OCI-LY7 (cell line): ENCODE results near the gene CGNL1. TPM values are rescaled to one million over a fixed set of nuclear protein-coding genes. Genes with fewer than 3 reads are reported as not detected.

Experiments used
- BruUV-seq: library from RNA; stranded (reverse); fragments of 400-500 nt; replicated peaks from 2 replicates; lab custom pipeline; 2021; lab: Mats Ljungman, UMichigan
- CTCF ChIA-PET: fragments of 300-600 bp; sonication (Branson Sonifier 250); formaldehyde crosslinking; loops from one replicate; lab custom pipeline; 2022; ENCODE audit warnings: antibody characterized with exemption; ENCODE audit not compliant: unreplicated experiment; lab: Charles Lee
- POLR2A ChIA-PET: fragments of 300-600 bp; sonication (Branson Sonifier 250); formaldehyde crosslinking; loops from one replicate; lab custom pipeline; 2022; ENCODE audit warnings: antibody characterized with exemption; lab: Charles Lee
- DNase-seq: peaks from one replicate; pipeline ENCODE4 v3.0.0-alpha.2; 2015; ENCODE audit warnings: low spot score
- H2AFZ ChIP-seq: fragments of 200-600 bp; sonication (generic), shearing (Covaris generic); 2 replicates; pipeline ENCODE4 v1.6.1; 2014; ENCODE audit warnings: mild to moderate bottlenecking, antibody characterized with exemption, low read length, moderate library complexity
- H3K27ac ChIP-seq: fragments of 200-600 bp; sonication (generic); 2 replicates; pipeline ENCODE4 v1.5.1; 2014; ENCODE audit warnings: mixed run types, low read depth, mild to moderate bottlenecking, moderate library complexity, low read length, inconsistent platforms; ENCODE audit not compliant: poor library complexity, severe bottlenecking
- H3K36me3 ChIP-seq: fragments of 200-600 bp; sonication (generic); 2 replicates; pipeline ENCODE4 v1.6.1; 2014; ENCODE audit warnings: mild to moderate bottlenecking, antibody characterized with exemption, low read length, moderate library complexity, mixed read lengths; ENCODE audit not compliant: insufficient read depth
- H3K4me1 ChIP-seq: fragments of 200-600 bp; sonication (generic); 2 replicates; pipeline ENCODE4 v1.5.1; 2014; ENCODE audit warnings: mild to moderate bottlenecking, low read length; ENCODE audit not compliant: insufficient read depth, poor library complexity, severe bottlenecking
- H3K4me2 ChIP-seq: fragments of 200-600 bp; sonication (generic); 2 replicates; pipeline ENCODE4 v1.6.1; 2014; ENCODE audit warnings: mild to moderate bottlenecking, low read length
- H3K4me3 ChIP-seq: fragments of 200-600 bp; sonication (generic); 2 replicates; pipeline ENCODE4 v1.5.1; 2014; ENCODE audit warnings: mild to moderate bottlenecking, low read depth, low read length; ENCODE audit not compliant: poor library complexity, severe bottlenecking
- H3K79me2 ChIP-seq: fragments of 200-600 bp; sonication (generic); 2 replicates; pipeline ENCODE4 v1.6.1; 2016; ENCODE audit warnings: low read depth, mild to moderate bottlenecking, low read length, moderate library complexity, mixed read lengths; ENCODE audit not compliant: insufficient read depth
- H3K9me2 ChIP-seq: fragments of 200-600 bp; sonication (generic); 2 replicates; pipeline ENCODE4 v1.6.1; 2016; ENCODE audit warnings: mild to moderate bottlenecking, low read length, mixed read lengths; ENCODE audit not compliant: insufficient read depth
- H3K9me3 ChIP-seq: fragments of 200-600 bp; sonication (generic); 2 replicates; pipeline ENCODE4 v1.6.1; 2014; ENCODE audit warnings: mild to moderate bottlenecking, mixed run types, low read length, mixed read lengths
- H4K20me1 ChIP-seq: fragments of 200-600 bp; sonication (generic); 2 replicates; pipeline ENCODE4 v1.6.1; 2014; ENCODE audit warnings: mild to moderate bottlenecking, antibody characterized with exemption, low read length, moderate library complexity, mixed read lengths; ENCODE audit not compliant: insufficient read depth
- CTCF ChIP-seq: fragments of 200-600 bp; sonication (generic); conservative IDR thresholded peaks from 2 replicates; pipeline ENCODE4 v1.5.1; 2014; ENCODE audit warnings: mild to moderate bottlenecking, antibody characterized with exemption, low read length, moderate library complexity, mixed read lengths
- EZH2phosphoT487 ChIP-seq: fragments of 200-600 bp; sonication (generic); IDR thresholded peaks from 2 replicates; pipeline ENCODE4 v1.6.1; 2018; ENCODE audit warnings: low read depth, borderline replicate concordance, mild to moderate bottlenecking, mixed run types, antibody characterized with exemption, low read length, moderate library complexity, mixed read lengths
- intact Hi-C: fragments of 100-400 bp; cut with micrococcal nuclease; formaldehyde crosslinking; loops from one replicate; pipeline ENCODE4 v1.10.0; 2022; ENCODE audit not compliant: unreplicated experiment
- total RNA-seq, 2 experiments: library from RNA; depleted of rRNA in 1 of 2; stranded (reverse); fragments of >200 nt in 1 of 2; shearing (Covaris generic) in 1 of 2; gene quantifications; 2 replicates each; pipeline ENCODE4 v1.2.3, GENCODE V29; 2014 to 2022

CGNL1 gene
- total RNA-seq, 2 experiments from 2014 or later: 0.04 TPM; not detected in 1

DNA sequence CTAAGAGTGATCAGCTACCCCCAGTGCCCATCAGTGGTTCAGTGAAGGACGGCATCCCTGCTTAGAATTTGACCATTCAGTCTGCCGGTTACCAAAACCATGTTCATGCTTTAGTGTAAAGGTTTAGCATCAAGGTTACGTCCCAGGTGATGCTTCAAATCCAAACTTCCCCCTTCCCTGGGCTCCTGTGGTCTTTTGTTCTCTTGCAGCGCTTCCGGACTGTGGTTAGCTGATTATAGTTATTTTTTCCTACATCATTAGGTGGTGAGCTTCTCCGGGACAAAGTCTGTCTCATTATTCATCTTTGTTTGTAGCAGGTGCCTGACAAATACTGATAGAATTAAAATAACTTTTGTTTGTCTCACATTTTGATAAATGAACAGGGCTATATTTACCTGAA is 187.1 kb downstream of the CGNL1 start:
- Histone ChIP-seq H3K79me2 (no peaks in the 10 kb centered on the region), H3K36me3 (no peaks in the 10 kb centered on the region), H4K20me1 (no peaks in the 10 kb centered on the region), H2AFZ (no peak overlapping the region), H3K4me2 (no peak overlapping the region), H3K4me1 (peaks cover 11% of the 10 kb centered on the region), H3K9me2 (no peaks in the 10 kb centered on the region), H3K9me3 (no peaks in the 10 kb centered on the region), H3K27ac (no peak overlapping the region), H3K4me3 (no peak overlapping the region)
- ChIA-PET POLR2A (no interaction called here), CTCF (no interaction called here)
- no peak for DNase-seq
- TF ChIP-seq CTCF: no peak
- TF ChIP-seq EZH2phosphoT487: no peak
- intact Hi-C loops: loop anchor here (5.0 kb wide), 1 partner anchor 299 kb away; no protein-coding TSS in a partner anchor
- BruUV-seq: no TSS peak

GRCh38 chr15:57565311-57565710 is 189.0 kb downstream of the CGNL1 start:
- no TSS peak for BruUV-seq
- ChIA-PET CTCF (no interaction called here), POLR2A (interaction anchor here (0.5 to 0.9 kb wide), 2 partner anchors 140 to 972 kb away, joined by 3 to 5 read pairs; no protein-coding TSS in a partner anchor)
- no peak overlapping the region for H2AFZ ChIP-seq
- H3K4me3 ChIP-seq: no peak overlapping the region
- no peaks in the 10 kb centered on the region for H4K20me1 ChIP-seq
- H3K4me1 ChIP-seq: peaks cover 11% of the 10 kb centered on the region
- DNase-seq: peak; percentile 2
- no peaks in the 10 kb centered on the region for H3K79me2 ChIP-seq
- no peak for TF ChIP-seq EZH2phosphoT487
- TF ChIP-seq CTCF: no peak
- no peaks in the 10 kb centered on the region for H3K9me2 ChIP-seq
- H3K27ac ChIP-seq: no peak overlapping the region
- H3K4me2 ChIP-seq: peak overlapping the region; percentile 17; the same call in 1 of the 2 replicates
- intact Hi-C loops: no loop called here
- H3K36me3 ChIP-seq: no peaks in the 10 kb centered on the region
- H3K9me3 ChIP-seq: no peaks in the 10 kb centered on the region

- DNase-seq: no peak
- Histone ChIP-seq H3K36me3 (no peaks in the 10 kb centered on the region), H3K9me2 (no peaks in the 10 kb centered on the region), H3K4me3 (no peak overlapping the region), H3K27ac (no peak overlapping the region), H3K4me1 (peaks cover 5% of the 10 kb centered on the region), H3K9me3 (no peaks in the 10 kb centered on the region), H3K4me2 (no peak overlapping the region), H4K20me1 (no peaks in the 10 kb centered on the region), H2AFZ (no peak overlapping the region), H3K79me2 (no peaks in the 10 kb centered on the region)
- ChIA-PET POLR2A (no interaction called here), CTCF (no interaction called here)
- TF ChIP-seq EZH2phosphoT487 (no peak), CTCF (no peak)
- intact Hi-C loops: no loop called here
- no TSS peak for BruUV-seq
These were observed 190.5 kb downstream of the CGNL1 start for GRCh38 chr15:57566834-57567233.
